GM18867 (cell line): ENCODE data around the gene FREM1.

Source experiments
- ATAC-seq: cut with Tn5 transposase; IDR thresholded peaks from one replicate; pipeline ENCODE4 v1.9.1; 2021; ENCODE audit warnings: mild to moderate bottlenecking, moderate library complexity; ENCODE audit not compliant: unreplicated experiment

Gene FREM1

GRCh38 chr9:14869671-14870070, 40.6 kb downstream of the FREM1 start:
- ATAC-seq, result no peak

- no peak for ATAC-seq
Measured at GRCh38 chr9:14868772-14869583, 41.2 kb downstream of the FREM1 start.

GRCh38 chr9:14868418-14868771, 41.8 kb downstream of the FREM1 start:
- no peak for ATAC-seq

GRCh38 chr9:14866200-14866749, 44.0 kb downstream of the FREM1 start:
- no peak for ATAC-seq

- ATAC-seq, result no peak
Measured at GRCh38 chr9:14864309-14864708, 45.9 kb downstream of the FREM1 start.

GRCh38 chr9:14863402-14863801, 46.8 kb downstream of the FREM1 start:
- no peak for ATAC-seq

GRCh38 chr9:14857449-14858305, 52.6 kb downstream of the FREM1 start:
- no peak for ATAC-seq

GRCh38 chr9:14849851-14850250, 60.4 kb downstream of the FREM1 start:
- no peak for ATAC-seq

GRCh38 chr9:14849296-14849695, 60.9 kb downstream of the FREM1 start:
- ATAC-seq, result no peak

GRCh38 chr9:14846871-14847311, 63.3 kb downstream of the FREM1 start:
- peak; percentile 99 for ATAC-seq

- ATAC-seq, result no peak
Measured at GRCh38 chr9:14843163-14843562, 67.1 kb downstream of the FREM1 start.

GRCh38 chr9:14842269-14842668, 68.0 kb downstream of the FREM1 start:
- ATAC-seq, result no peak

GRCh38 chr9:14838701-14839100, 71.5 kb downstream of the FREM1 start:
- ATAC-seq, result no peak

GRCh38 chr9:14836885-14837284, 73.3 kb downstream of the FREM1 start:
- ATAC-seq, result no peak

- ATAC-seq, result no peak
Measured at GRCh38 chr9:14831661-14832060, 78.6 kb downstream of the FREM1 start.

- ATAC-seq, result no peak
Measured at GRCh38 chr9:14831074-14831473, 79.2 kb downstream of the FREM1 start.

GRCh38 chr9:14830057-14830456, 80.2 kb downstream of the FREM1 start:
- ATAC-seq, result no peak

- ATAC-seq, result no peak
Measured at GRCh38 chr9:14829204-14829603, 81.0 kb downstream of the FREM1 start.

- ATAC-seq, result no peak
Measured at GRCh38 chr9:14827805-14828204, 82.4 kb downstream of the FREM1 start.

- no peak for ATAC-seq
Measured at GRCh38 chr9:14824481-14824880, 85.7 kb downstream of the FREM1 start.

GRCh38 chr9:14823800-14824199, 86.4 kb downstream of the FREM1 start:
- ATAC-seq, result no peak

- ATAC-seq, result no peak
Measured at GRCh38 chr9:14822666-14823065, 87.6 kb downstream of the FREM1 start.
